ENCODE data around the gene PYGO1. TPM values are rescaled to one million over a fixed set of nuclear protein-coding genes. Genes with fewer than 3 reads are reported as not detected.
A peak's percentile ranks its signal among the peaks of the same experiment; 100 is the strongest.
"Not testable (repeated sequence)": the region's sequence is repeated elsewhere in the genome, so short reads cannot be mapped to it uniquely, and the experiment has no call there.

PYGO1 gene
- total and polyA plus RNA-seq, 9 of the 15 experiments (the other 6 are each of a cell fraction or from before 2014, with no cell fraction given): under 0.01 to 0.07 (median 0.02) TPM; not detected in 5

GRCh38 chr15:55505407-55505806, 82.7 kb downstream of the PYGO1 start:
- H4K20me1 ChIP-seq (replicated peaks; ENCODE audit: control insufficient read depth, insufficient read depth, low read length); DNase-seq (ENCODE audit: extremely low read depth in 1 of 4, low spot score in 3 of 4); H3K27ac ChIP-seq (ENCODE audit: extremely low read depth, low read depth, low read length); H2AFZ ChIP-seq (ENCODE audit: low read depth, low read length); H3K4me3 ChIP-seq; H3K36me3 ChIP-seq (ENCODE audit: control insufficient read depth, insufficient read depth, low read length); H3K9ac ChIP-seq (ENCODE audit: insufficient read depth in 1 of 2, low read depth in 2 of 2, low read length in 2 of 2); in situ Hi-C loops (cut with MboI); CTCF ChIA-PET (ENCODE audit: low intra/inter-chr PET ratio); H3K9me3 ChIP-seq (replicated peaks; ENCODE audit: control insufficient read depth, insufficient read depth, low read depth, low read length); H3K9me1 ChIP-seq (ENCODE audit: control insufficient read depth, insufficient read depth, low read length); BruUV-seq (replicated peaks); H3K4me1 ChIP-seq (replicated peaks in 1 of 2; ENCODE audit: control insufficient read depth in 2 of 2, insufficient read depth in 2 of 2, low read length in 2 of 2); ATAC-seq; intact Hi-C loops (cut with micrococcal nuclease); H3K79me2 ChIP-seq (ENCODE audit: control insufficient read depth, insufficient read depth, low read length); FAIRE-seq; H3K4me2 ChIP-seq (ENCODE audit: insufficient read depth, low read length); H3K27me3 ChIP-seq (ENCODE audit: control insufficient read depth in 2 of 2, insufficient read depth in 2 of 2, low read length in 2 of 2): not testable (repeated sequence)
- POLR2A ChIA-PET: interaction anchor here (0.9 kb wide), 1 partner anchor 9 kb away, joined by 3 read pairs; no protein-coding TSS in a partner anchor
- WGBS (ENCODE audit: insufficient coverage, low coverage, missing lambda C conversion rate): 11% methylated on average over 5 of the region's 5 CpGs
- peak; percentile 73 for TF ChIP-seq ZNF146 (CRISPR knock-in tag; IDR thresholded peaks at IDR 0.05; ENCODE audit: unreplicated experiment)
- 0 out of 4 replicates have a peak, but pooled peaks of 1 of the 2 experiments have one; percentile 11 for TF ChIP-seq KDM1A (IDR thresholded peaks at IDR 0.05)

- Histone ChIP-seq H3K27me3 (ENCODE audit: control insufficient read depth in 2 of 2, insufficient read depth in 2 of 2, low read length in 2 of 2) (no peaks in the 10 kb centered on the region), H3K79me2 (ENCODE audit: control insufficient read depth, insufficient read depth, low read length) (no peaks in the 10 kb centered on the region), H3K4me3 (no peak overlapping the region), H2AFZ (ENCODE audit: low read depth, low read length) (peak overlapping the region; percentile 14; the same call in 1 of the 2 replicates), H3K9ac (ENCODE audit: insufficient read depth in 1 of 2, low read depth in 2 of 2, low read length in 2 of 2) (no peak overlapping the region), H3K36me3 (ENCODE audit: control insufficient read depth, insufficient read depth, low read length) (no peaks in the 10 kb centered on the region), H4K20me1 (replicated peaks; ENCODE audit: control insufficient read depth, insufficient read depth, low read length) (no peaks in the 10 kb centered on the region), H3K9me3 (replicated peaks; ENCODE audit: control insufficient read depth, insufficient read depth, low read depth, low read length) (no peaks in the 10 kb centered on the region), H3K4me1 (replicated peaks in 1 of 2; ENCODE audit: control insufficient read depth in 2 of 2, insufficient read depth in 2 of 2, low read length in 2 of 2) (peaks cover 0 to 5% of the 10 kb centered on the region in 2 experiments; a peak in 2 of 5 replicates), H3K4me2 (ENCODE audit: insufficient read depth, low read length) (no peak overlapping the region), H3K9me1 (ENCODE audit: control insufficient read depth, insufficient read depth, low read length) (no peaks in the 10 kb centered on the region), H3K27ac (ENCODE audit: extremely low read depth, low read depth, low read length) (no peak overlapping the region)
- ChIA-PET POLR2A (interaction anchor here (0.7 kb wide), 1 partner anchor 214 kb away, joined by 3 read pairs; no protein-coding TSS in a partner anchor), CTCF (ENCODE audit: low intra/inter-chr PET ratio) (no interaction called here)
- no peak for DNase-seq (ENCODE audit: extremely low read depth in 1 of 4, low spot score in 3 of 4)
- intact Hi-C loops (cut with micrococcal nuclease) (no loop called here), in situ Hi-C loops (cut with MboI) (no loop called here)
- WGBS (ENCODE audit: insufficient coverage, low coverage, missing lambda C conversion rate): 68% methylated on average over 7 of the region's 7 CpGs
- no peak for ATAC-seq
- TF ChIP-seq NFYB (IDR thresholded peaks at IDR 0.05; ENCODE audit: extremely low read depth, insufficient read length): peak; percentile 67
- no peak for TF ChIP-seq SIRT6 (IDR thresholded peaks at IDR 0.05; ENCODE audit: low read depth, low read length)
- no TSS peak for BruUV-seq (replicated peaks)
- FAIRE-seq: no peak
These were observed 89.0 kb downstream of the PYGO1 start for GRCh38 chr15:55499151-55499550.
